ENCODE measurements around the gene ZIC1.
A peak's percentile ranks its signal among the peaks of the same experiment; 100 is the strongest.

The ZIC1 gene

GRCh38 chr3:147409143-147410115, at the start of gene ZIC1:
ZIC1 (plus strand) TSS chr3:147409365; CDS start chr3:147410113, 748 bp downstream.
- DNase-seq (ENCODE audit: low spot score): peak; percentile 86

DNA sequence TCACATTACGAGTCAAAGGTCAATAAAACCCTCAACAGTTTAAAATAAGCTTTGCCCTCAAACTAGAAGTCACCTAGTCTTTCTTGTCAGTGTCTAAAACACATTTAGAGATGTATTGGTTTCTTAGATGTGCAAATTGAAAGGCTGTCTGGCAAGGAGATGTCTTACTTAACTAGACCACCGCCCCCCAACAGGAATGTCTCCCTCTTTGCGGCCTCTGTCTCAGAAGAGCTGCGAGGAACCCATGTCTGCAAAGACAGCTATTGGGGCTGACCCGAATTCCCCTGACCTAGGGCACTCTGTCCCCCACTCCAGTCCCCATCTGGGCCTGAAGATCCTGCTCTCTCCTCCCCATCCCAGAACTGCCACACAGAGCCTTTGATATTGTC, 49.1 kb upstream of the ZIC1 start:
- no peak for DNase-seq (ENCODE audit: low spot score)

GRCh38 chr3:147360646-147361453, 48.3 kb upstream of the ZIC1 start:
- no peak for DNase-seq (ENCODE audit: low spot score)

- DNase-seq (ENCODE audit: low spot score): no peak
Measured at GRCh38 chr3:147361454-147362420, 47.4 kb upstream of the ZIC1 start.

DNA sequence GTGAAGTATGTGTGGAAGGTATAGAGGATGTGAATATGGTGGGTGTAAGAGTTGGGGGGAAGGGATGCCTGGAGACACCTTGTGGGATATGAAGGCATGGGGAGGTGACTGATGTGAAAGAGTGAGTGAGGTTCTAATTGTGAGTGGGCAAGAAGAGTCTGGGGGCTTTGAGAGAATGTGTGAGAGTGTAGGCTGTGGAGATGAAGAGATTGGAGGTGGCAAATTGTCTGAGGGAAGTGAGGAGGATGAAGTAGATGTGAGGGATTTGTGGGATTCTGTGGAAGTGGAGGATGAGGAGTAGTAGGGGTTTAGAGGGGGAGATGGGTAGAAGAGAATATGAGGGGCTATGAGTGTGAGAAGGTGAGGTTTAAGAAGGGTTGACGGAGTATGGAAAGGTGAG, 44.4 kb upstream of the ZIC1 start:
- DNase-seq (ENCODE audit: low spot score): no peak

GRCh38 chr3:147365196-147366115, 43.7 kb upstream of the ZIC1 start:
- no peak for DNase-seq (ENCODE audit: low spot score)

GRCh38 chr3:147367676-147368075, 41.5 kb upstream of the ZIC1 start:
- no peak for DNase-seq (ENCODE audit: low spot score)

- DNase-seq (ENCODE audit: low spot score): no peak
Measured at GRCh38 chr3:147368151-147368550, 41.0 kb upstream of the ZIC1 start.

GRCh38 chr3:147368561-147369221, 40.5 kb upstream of the ZIC1 start:
- no peak for DNase-seq (ENCODE audit: low spot score)

- DNase-seq (ENCODE audit: low spot score): no peak
Measured at GRCh38 chr3:147369231-147369630, 39.9 kb upstream of the ZIC1 start.

- DNase-seq (ENCODE audit: low spot score): no peak
Measured at GRCh38 chr3:147369661-147370123, 39.5 kb upstream of the ZIC1 start.

DNA sequence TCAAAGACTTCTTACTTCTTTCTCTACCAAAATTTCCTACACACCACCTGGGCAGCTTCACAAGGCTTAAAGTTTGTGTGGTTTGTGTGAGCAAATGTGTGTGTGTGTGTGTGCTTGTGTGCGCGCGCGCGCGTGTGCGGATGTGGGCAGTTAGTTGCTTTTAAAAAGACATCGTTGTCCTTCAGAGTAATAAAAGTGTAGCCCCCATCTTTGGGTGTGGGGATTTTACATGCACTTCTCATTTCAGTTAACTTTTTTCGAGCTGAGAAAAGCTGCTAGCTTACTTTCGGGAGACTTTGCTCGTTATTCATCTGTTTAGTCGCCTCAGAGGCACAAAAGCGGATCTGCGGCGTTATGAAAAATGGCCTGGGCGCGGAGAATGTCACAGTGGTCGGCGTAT, 38.8 kb upstream of the ZIC1 start:
- DNase-seq (ENCODE audit: low spot score): no peak

GRCh38 chr3:147371140-147371539, 38.0 kb upstream of the ZIC1 start:
- no peak for DNase-seq (ENCODE audit: low spot score)

- DNase-seq (ENCODE audit: low spot score): no peak
Measured at GRCh38 chr3:147371771-147372340, 37.3 kb upstream of the ZIC1 start.

DNA sequence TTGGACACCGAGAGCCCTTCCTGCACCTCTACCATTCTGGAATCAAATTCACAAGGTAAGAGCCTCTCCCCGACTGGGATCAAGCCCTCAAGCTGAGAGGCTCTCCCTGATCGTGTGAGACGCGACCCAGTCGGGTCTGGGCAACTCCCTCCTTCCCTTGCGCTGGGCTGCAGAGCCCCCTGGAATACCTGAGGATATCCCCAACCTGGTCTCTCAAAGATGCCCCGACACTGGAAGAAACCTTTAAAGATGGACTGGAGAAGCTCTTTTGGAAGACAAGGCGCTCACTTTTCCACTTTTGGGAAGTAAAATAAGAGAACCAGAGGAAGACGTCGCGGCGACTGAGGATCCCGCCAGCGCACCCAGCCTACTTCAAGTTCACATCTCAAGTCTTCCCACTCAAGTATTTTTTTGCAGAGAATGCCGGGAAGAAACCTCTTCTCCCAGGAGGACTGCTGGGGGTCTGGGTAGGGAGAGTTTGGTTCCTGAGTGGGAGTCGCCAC, 36.6 kb upstream of the ZIC1 start:
- no peak for DNase-seq (ENCODE audit: low spot score)

DNA sequence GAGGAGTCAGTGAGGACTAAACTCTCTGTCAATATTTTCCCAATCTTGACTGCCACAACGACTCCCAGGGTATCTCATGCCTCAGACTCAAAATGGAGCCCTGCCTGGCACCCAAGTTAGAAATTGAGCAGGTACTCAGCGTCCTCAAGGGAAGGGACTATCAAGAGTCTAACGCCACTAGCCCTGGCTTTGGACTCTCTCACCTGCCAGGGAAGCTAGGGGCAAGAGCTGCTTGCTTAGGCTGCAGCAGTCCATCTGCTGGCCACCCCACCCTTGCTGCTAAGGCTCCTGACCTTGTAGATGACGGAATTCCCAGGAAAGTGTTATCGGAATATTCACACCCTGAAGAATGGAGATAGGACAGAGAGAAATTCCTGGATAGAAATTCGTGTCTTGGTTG, 35.9 kb upstream of the ZIC1 start:
- no peak for DNase-seq (ENCODE audit: low spot score)

GRCh38 chr3:147377412-147378367, 31.5 kb upstream of the ZIC1 start:
- DNase-seq (ENCODE audit: low spot score): peak; percentile 48

DNA sequence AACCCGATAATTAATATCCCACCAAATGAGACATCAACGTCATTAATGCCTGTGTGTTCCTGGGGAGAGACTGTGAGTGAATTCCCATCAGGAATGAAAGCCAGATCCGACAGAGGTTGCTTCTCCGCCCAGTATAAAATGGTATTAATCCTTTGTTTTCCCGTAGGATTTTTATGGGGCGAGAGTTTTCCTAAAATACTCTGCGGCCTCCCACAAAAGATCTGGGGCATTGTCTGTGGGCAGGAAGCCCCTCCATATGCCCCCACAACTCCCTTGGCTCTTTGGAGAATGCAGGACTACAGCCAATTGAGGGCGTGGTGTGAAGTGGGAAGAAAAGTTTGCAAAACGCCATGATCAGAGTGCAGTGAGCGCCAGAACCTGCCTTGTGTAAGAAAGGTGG, 29.5 kb upstream of the ZIC1 start:
- DNase-seq (ENCODE audit: low spot score): no peak
